Eye (tissue), 1 donor: ENCODE results near the gene CERKL.

ENCODE experiments used
- DNase-seq: peaks from one replicate; pipeline ENCODE4 v3.0.0-alpha.2; 2015

CERKL gene

DNA sequence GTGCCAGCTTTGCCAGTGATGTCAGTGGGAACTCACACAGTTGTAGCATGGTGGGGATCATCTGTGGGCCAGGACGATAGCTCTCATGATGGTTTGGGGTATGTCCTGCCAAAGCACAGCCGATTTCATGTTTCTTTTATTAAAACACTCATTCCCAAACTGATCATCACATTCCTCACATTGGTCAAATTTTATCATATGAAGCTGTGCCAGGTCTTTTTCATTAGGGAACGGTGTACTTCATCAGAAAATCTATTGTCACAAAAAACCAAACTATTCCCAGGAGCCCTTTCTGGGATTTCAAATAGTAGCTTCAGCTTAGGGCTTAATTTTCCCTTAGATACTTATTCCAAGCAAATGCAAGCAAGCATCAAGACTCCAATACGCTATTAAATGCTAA is 157.7 kb downstream of the CERKL start:
- no peak for DNase-seq
